ENCODE results near the gene TTLL6.
"Not testable (repeated sequence)": the region's sequence is repeated elsewhere in the genome, so short reads cannot be mapped to it uniquely, and the experiment has no call there.

TTLL6 gene

DNA sequence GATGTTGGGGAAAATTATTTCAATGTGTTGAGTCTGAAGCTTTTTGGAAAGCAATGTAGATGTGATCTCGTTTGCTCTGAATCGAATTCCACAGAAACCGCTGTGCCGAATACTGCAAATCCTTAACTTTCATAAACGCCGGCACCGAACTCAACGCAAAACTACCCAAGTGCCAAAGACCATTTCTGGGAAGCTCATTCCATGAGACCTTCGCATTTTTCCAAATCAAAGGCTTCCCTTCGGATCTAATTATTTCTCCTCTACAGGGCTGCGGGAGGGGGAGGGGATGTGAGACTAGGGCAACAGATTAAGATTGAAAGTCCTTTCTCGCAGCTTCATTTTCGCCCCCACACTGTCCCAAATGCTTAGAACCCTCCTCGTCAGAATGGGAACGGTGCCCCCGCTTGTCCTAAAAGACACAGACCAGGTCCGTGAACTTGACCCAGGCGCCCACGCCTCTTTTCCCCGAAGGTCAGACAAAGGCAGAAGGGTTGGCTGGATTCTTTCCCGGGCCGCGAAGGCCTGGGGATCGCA lies 98.7 kb downstream of the TTLL6 start:
- CTCF ChIA-PET = interaction anchor here (0.6 to 19.2 kb wide), 8 partner anchors 9 to 164 kb away, joined by 3 to 353 read pairs (median 8); partner anchors contain the start of gene HOXB13
- TF ChIP-seq, protein P1, sequence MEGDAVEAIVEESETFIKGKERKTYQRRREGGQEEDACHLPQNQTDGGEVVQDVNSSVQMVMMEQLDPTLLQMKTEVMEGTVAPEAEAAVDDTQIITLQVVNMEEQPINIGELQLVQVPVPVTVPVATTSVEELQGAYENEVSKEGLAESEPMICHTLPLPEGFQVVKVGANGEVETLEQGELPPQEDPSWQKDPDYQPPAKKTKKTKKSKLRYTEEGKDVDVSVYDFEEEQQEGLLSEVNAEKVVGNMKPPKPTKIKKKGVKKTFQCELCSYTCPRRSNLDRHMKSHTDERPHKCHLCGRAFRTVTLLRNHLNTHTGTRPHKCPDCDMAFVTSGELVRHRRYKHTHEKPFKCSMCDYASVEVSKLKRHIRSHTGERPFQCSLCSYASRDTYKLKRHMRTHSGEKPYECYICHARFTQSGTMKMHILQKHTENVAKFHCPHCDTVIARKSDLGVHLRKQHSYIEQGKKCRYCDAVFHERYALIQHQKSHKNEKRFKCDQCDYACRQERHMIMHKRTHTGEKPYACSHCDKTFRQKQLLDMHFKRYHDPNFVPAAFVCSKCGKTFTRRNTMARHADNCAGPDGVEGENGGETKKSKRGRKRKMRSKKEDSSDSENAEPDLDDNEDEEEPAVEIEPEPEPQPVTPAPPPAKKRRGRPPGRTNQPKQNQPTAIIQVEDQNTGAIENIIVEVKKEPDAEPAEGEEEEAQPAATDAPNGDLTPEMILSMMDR (IDR thresholded peaks at IDR 0.05; ENCODE audit: insufficient read depth, low read length, missing control alignments) = no peak

DNA sequence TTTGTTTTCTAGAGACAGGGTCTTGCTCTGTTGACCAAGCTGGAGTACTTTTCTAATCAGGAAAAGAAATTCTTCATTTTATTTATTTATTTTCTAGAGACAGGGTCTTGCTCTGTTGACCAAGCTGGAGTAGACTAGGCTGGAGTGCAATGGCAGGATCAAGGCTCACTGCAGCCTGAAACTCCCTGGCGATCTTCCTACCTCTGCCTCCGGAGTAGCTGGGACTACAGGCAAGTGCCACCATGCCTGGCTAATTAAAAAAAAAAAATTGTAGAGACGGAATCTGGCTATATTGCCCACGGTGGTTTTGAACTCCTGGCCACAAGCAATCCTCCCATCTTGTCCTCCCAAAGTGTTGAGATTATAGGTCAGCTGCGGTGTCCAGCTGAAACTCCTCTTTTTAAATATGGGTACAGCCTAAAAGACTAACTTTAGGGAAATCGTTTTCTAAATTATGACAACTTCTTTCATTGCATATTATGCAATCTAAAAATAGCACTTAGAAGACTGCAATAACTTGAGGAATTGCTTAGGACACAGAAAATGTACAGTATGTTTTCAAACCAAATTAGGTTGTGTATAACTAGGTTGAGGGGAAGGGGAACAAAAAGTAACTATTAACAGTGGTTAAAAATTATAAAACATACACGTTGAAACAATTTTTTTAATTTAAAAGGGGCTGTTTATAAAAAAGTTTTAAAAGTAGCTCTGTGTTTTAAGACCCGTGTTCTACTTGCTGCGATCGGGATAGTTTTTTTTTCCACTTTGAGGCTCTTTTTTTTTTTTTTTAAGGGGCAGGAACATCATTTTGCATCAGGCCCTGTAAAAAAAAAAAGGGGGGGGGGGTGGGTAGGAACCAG lies 99.4 kb downstream of the TTLL6 start:
- ChIA-PET CTCF (interaction anchor here (1.1 to 19.2 kb wide), 8 partner anchors 10 to 584 kb away, joined by 3 to 353 read pairs (median 8); partner anchors contain the start of gene HOXB13), POLR2A (no interaction called here)
- TF ChIP-seq, protein P1 (IDR thresholded peaks at IDR 0.05; ENCODE audit: insufficient read depth, low read length, missing control alignments) = no peak
- no peak overlapping the region for H3K4me3 ChIP-seq (ENCODE audit: low read depth, low read length)
- no peak for DNase-seq (ENCODE audit: low read depth, low spot score)

More for the DNA sequence above, 98.7 kb downstream of the TTLL6 start:
- POLR2A ChIA-PET = no interaction called here
- 0 out of 2 replicates have a peak overlapping the region, but pooled peaks have one; percentile 6 for H3K4me3 ChIP-seq (ENCODE audit: low read depth, low read length)
- no peak for DNase-seq (ENCODE audit: low read depth, low spot score)

DNA sequence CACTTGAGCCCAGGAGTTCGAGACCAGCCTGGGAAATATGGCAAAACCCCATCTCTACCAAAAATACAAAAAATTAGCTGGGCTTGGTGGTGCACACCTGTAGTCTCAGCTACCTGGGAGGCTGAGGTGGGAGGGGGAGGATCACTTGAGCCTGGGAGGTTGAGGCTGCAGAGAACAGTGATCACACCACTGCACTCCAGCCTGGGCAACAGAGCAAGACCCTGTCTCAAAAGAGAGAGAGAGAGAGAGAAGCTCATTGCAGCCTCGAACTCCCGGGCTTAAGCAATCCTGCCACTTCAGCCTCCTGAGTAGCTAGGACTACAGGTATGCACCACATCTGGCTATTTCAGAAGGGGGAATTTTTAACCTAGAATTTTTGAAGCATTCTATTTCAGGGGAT lies 100.5 kb downstream of the TTLL6 start:
- DNase-seq (ENCODE audit: low read depth, low spot score); POLR2A ChIA-PET; H3K4me3 ChIP-seq (ENCODE audit: low read depth, low read length): not testable (repeated sequence)
- CTCF ChIA-PET = interaction anchor here (0.7 to 4.0 kb wide), 5 partner anchors 8 to 162 kb away, joined by 3 to 27 read pairs (median 12); partner anchors contain the start of gene HOXB13

DNA sequence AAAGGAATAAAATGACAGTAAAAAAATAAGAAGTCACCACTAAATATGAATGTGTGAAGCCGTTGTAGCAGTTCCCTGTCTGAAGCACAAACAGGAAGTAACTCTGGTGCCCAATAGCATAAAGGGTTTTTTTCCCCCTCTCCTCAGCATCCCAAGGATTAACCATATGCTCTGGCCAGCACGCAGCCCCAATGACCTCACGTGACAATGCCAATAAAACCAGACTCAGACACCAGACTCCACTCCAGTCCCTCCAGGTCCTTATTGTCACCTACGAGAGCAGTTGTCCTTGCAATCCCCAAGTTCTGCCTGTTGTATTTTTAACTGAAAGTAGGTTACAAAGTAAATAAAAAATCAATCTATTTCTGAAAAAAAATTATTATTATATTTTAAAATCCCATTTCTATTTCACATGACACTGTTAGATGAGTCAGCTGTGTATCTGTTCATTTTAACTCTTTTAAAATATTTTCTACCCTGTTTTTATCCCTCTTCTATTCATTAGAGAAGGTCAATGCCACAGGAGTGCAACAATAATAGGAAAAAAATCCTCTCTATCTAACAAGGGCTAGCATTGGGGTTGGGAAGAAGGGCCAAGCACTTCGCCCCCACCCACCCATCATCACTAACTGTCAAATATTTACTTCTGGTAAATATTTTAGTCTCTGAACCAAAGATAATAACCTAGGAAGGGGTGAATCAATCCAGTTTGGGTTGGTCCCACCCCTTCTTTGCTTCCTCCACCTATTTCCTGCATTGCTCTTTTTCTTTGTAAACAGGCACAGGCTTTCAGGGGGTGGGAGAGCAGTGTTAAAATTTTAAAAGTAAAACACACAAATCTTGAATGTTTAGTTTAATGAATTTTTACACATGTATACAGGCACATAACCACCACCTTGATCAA lies 101.3 kb downstream of the TTLL6 start:
- no peak overlapping the region for H3K4me3 ChIP-seq (ENCODE audit: low read depth, low read length)
- TF ChIP-seq, protein P1 (IDR thresholded peaks at IDR 0.05; ENCODE audit: insufficient read depth, low read length, missing control alignments) = no peak
- POLR2A ChIA-PET = no interaction called here
- CTCF ChIA-PET = interaction anchor here (0.6 to 4.0 kb wide), 4 partner anchors 9 to 163 kb away, joined by 3 to 27 read pairs (median 14); partner anchors contain the start of gene PRAC2
- no peak for DNase-seq (ENCODE audit: low read depth, low spot score)
